ENCODE measurements around the gene ZGLP1. TPM values are rescaled to one million over a fixed set of nuclear protein-coding genes. Genes with fewer than 3 reads are reported as not detected.

Gene ZGLP1
- total and polyA plus RNA-seq, 9 donors: 0.27 to 5.6 (median 3.0) TPM

GRCh38 chr19:10315335-10316214 is 6.0 kb upstream of the ZGLP1 start, which contains the start of gene FDX2:
TSS of gene FDX2 (minus strand) at chr19:10316015. CDS start at chr19:10315996, 19 bp downstream.
- 0 to 1% (median 1%) methylated on average over 54 to 55 of the region's 55 CpGs for WGBS, 3 donors
- TF ChIP-seq CTCF (IDR thresholded peaks at IDR 0.05) (no peak), POLR2A (IDR thresholded peaks at IDR 0.05) (peak; percentile 4)
- intact Hi-C loops (cut with DNase I): no loop called here
- H3K4me3 ChIP-seq: peak within 1 kb of the TSS; percentile 59
- peak; percentile 84 to 92 (median 89) for DNase-seq
- peaks cover 3% of the 10 kb centered on the region for H3K4me1 ChIP-seq (ENCODE audit: insufficient read depth)
- H3K36me3 ChIP-seq: no peaks in the 10 kb centered on the region
- H3K27ac ChIP-seq: no peak within 1 kb of the TSS
- no peaks in the 10 kb centered on the region for H3K9me3 ChIP-seq
- H3K27me3 ChIP-seq: no peaks in the 10 kb centered on the region

GRCh38 chr19:10306327-10306726 is 3.3 kb downstream of the ZGLP1 start:
- Histone ChIP-seq H3K27ac (no peak overlapping the region), H3K4me1 (ENCODE audit: insufficient read depth) (no peaks in the 10 kb centered on the region), H3K9me3 (no peaks in the 10 kb centered on the region), H3K36me3 (no peaks in the 10 kb centered on the region), H3K4me3 (no peak overlapping the region), H3K27me3 (no peaks in the 10 kb centered on the region)
- no peak for DNase-seq
- intact Hi-C loops (cut with DNase I): no loop called here
- 87 to 92% (median 91%) methylated on average over 5 of the region's 5 CpGs for WGBS, 3 donors
- TF ChIP-seq CTCF (IDR thresholded peaks at IDR 0.05): no peak
- TF ChIP-seq POLR2A (IDR thresholded peaks at IDR 0.05): no peak
- no peak for TF ChIP-seq EP300 (IDR thresholded peaks at IDR 0.05)

GRCh38 chr19:10305139-10305806 is 4.3 kb downstream of the ZGLP1 start:
- Histone ChIP-seq H3K27me3 (no peaks in the 10 kb centered on the region), H3K9me3 (no peaks in the 10 kb centered on the region), H3K36me3 (no peaks in the 10 kb centered on the region), H3K4me3 (no peak overlapping the region), H3K27ac (no peak overlapping the region), H3K4me1 (ENCODE audit: insufficient read depth) (no peaks in the 10 kb centered on the region)
- no peak for DNase-seq
- no peak for TF ChIP-seq EP300 (IDR thresholded peaks at IDR 0.05)
- TF ChIP-seq CTCF (IDR thresholded peaks at IDR 0.05): no peak
- TF ChIP-seq POLR2A (IDR thresholded peaks at IDR 0.05): no peak
- 70 to 75% (median 72%) methylated on average over 17 of the region's 17 CpGs for WGBS, 3 donors
- intact Hi-C loops (cut with DNase I): no loop called here

GRCh38 chr19:10299545-10300458 is 9.8 kb downstream of the ZGLP1 start:
- no peak overlapping the region for H3K4me3 ChIP-seq
- TF ChIP-seq CTCF (IDR thresholded peaks at IDR 0.05) (no peak), POLR2A (IDR thresholded peaks at IDR 0.05) (no peak), EP300 (IDR thresholded peaks at IDR 0.05) (no peak)
- no peak for DNase-seq
- H3K9me3 ChIP-seq: no peaks in the 10 kb centered on the region
- H3K27me3 ChIP-seq: no peaks in the 10 kb centered on the region
- peaks cover 5% of the 10 kb centered on the region for H3K4me1 ChIP-seq (ENCODE audit: insufficient read depth)
- intact Hi-C loops (cut with DNase I): no loop called here
- H3K27ac ChIP-seq: no peak overlapping the region
- WGBS, 3 donors: 38 to 47% (median 43%) methylated on average over 14 of the region's 14 CpGs
- H3K36me3 ChIP-seq: no peaks in the 10 kb centered on the region

Data from ovary (tissue), 9 donors.